GM23338 (cell line): ENCODE measurements around the gene ITPRID2. TPM values are rescaled to one million over a fixed set of nuclear protein-coding genes. Genes with fewer than 3 reads are reported as not detected.

Source experiments
- ATAC-seq: fragments of 200-7000 bp; cut with Tn5 transposase; 3 replicates; pipeline ENCODE4 v1.9.1; 2020
- DNase-seq: peaks from one replicate; pipeline ENCODE4 v3.0.0-alpha.2; 2015; ENCODE audit warnings: low spot score
- H2AFZ ChIP-seq: fragments of 200-600 bp; sonication (generic); 2 replicates; pipeline ENCODE4 v1.8.0; 2016; ENCODE audit warnings: antibody characterized with exemption, mild to moderate bottlenecking, moderate library complexity
- H3F3A ChIP-seq: fragments of 200-600 bp; sonication (generic); replicated peaks from 2 replicates; pipeline ENCODE4 v1.8.0; 2017; ENCODE audit warnings: antibody characterized with exemption, mixed run types, low read depth
- H3K27ac ChIP-seq: fragments of 200-600 bp; sonication (generic); 2 replicates; pipeline ENCODE4 v1.6.1; 2016; ENCODE audit warnings: low read depth
- H3K27me3 ChIP-seq: fragments of 200-600 bp; sonication (generic); 2 replicates; pipeline ENCODE4 v1.8.0; 2016; ENCODE audit warnings: mild to moderate bottlenecking, mixed run types, moderate library complexity; ENCODE audit not compliant: insufficient read depth
- H3K36me3 ChIP-seq: fragments of 200-600 bp; sonication (generic); 2 replicates; pipeline ENCODE4 v1.8.0; 2016; ENCODE audit warnings: mild to moderate bottlenecking; ENCODE audit not compliant: insufficient read depth
- H3K4me1 ChIP-seq: fragments of 200-600 bp; sonication (generic); 2 replicates; pipeline ENCODE4 v1.8.0; 2016; ENCODE audit warnings: mild to moderate bottlenecking, moderate library complexity; ENCODE audit not compliant: insufficient read depth
- H3K4me2 ChIP-seq: fragments of 200-600 bp; sonication (generic); 2 replicates; pipeline ENCODE4 v1.7.1; 2017; ENCODE audit warnings: mixed run types
- H3K4me3 ChIP-seq: fragments of 200-600 bp; sonication (generic); 2 replicates; pipeline ENCODE4 v1.6.1; 2016; ENCODE audit warnings: mixed run types
- H3K79me2 ChIP-seq: fragments of 200-600 bp; sonication (generic); replicated peaks from 2 replicates; pipeline ENCODE4 v1.8.0; 2017; ENCODE audit warnings: mild to moderate bottlenecking; ENCODE audit not compliant: insufficient read depth
- H3K9me2 ChIP-seq: fragments of 200-600 bp; sonication (generic); 2 replicates; pipeline ENCODE4 v1.8.0; 2017; ENCODE audit not compliant: insufficient read depth
- H4K20me1 ChIP-seq: fragments of 200-600 bp; sonication (generic); replicated peaks from 2 replicates; pipeline ENCODE4 v1.8.0; 2017; ENCODE audit warnings: mild to moderate bottlenecking; ENCODE audit not compliant: insufficient read depth
- H3K27ac Mint-ChIP-seq: 2 replicates; pipeline ENCODE4 v1.8.0; 2020; ENCODE audit warnings: inconsistent platforms, mild to moderate bottlenecking, moderate library complexity, mixed read lengths
- H3K27me3 Mint-ChIP-seq: 3 replicates; pipeline ENCODE4 v1.8.0; 2022; ENCODE audit warnings: low read depth, mild to moderate bottlenecking, moderate library complexity, mixed read lengths, inconsistent platforms; ENCODE audit not compliant: insufficient read depth, poor library complexity
- H3K36me3 Mint-ChIP-seq: 3 replicates; pipeline ENCODE4 v1.8.0; 2021; ENCODE audit warnings: low read depth, mild to moderate bottlenecking, inconsistent platforms, moderate library complexity, mixed read lengths
- H3K4me1 Mint-ChIP-seq: 3 replicates; pipeline ENCODE4 v1.8.0; 2020; ENCODE audit warnings: mild to moderate bottlenecking, inconsistent platforms, mixed read lengths
- H3K4me3 Mint-ChIP-seq: 3 replicates; pipeline ENCODE4 v1.8.0; 2021; ENCODE audit warnings: moderate library complexity, mild to moderate bottlenecking, inconsistent platforms, mixed read lengths
- H3K9me3 Mint-ChIP-seq: 3 replicates; pipeline ENCODE4 v1.8.0; 2020; ENCODE audit warnings: moderate library complexity, mild to moderate bottlenecking, inconsistent platforms, mixed read lengths
- CTCF ChIP-seq, 2 experiments: fragments of 200-600 bp in 1 of 2; sonication (generic) in 1 of 2; conservative IDR thresholded peaks; 2 replicates each; pipeline versions ENCODE4 v1.5.1 to v1.6.1; 2016 to 2017; ENCODE audit warnings: antibody characterized with exemption in 2 of 2, low read depth in 2 of 2, mild to moderate bottlenecking in 2 of 2, moderate library complexity in 1 of 2
- ETS1 ChIP-seq: IDR thresholded peaks from 2 replicates; pipeline ENCODE4 v1.6.1; 2016; ENCODE audit warnings: antibody characterized with exemption
- EZH2phosphoT487 ChIP-seq: fragments of 200-600 bp; sonication (generic); IDR thresholded peaks from one replicate; pipeline ENCODE4 v1.8.1; 2018; ENCODE audit warnings: antibody characterized with exemption; ENCODE audit not compliant: unreplicated experiment
- JUNB ChIP-seq: IDR thresholded peaks from one replicate; pipeline ENCODE4 v1.6.1; 2016; ENCODE audit warnings: antibody characterized with exemption; ENCODE audit not compliant: unreplicated experiment
- POLR2AphosphoS5 ChIP-seq: IDR thresholded peaks from 2 replicates; pipeline ENCODE4 v1.6.1; 2016; ENCODE audit warnings: antibody characterized with exemption, low read depth
- ZNF462 ChIP-seq: fragments of 250-450 bp; sonication (Bioruptor Pico); IDR thresholded peaks from 2 replicates; pipeline ENCODE4 v1.5.0; 2020; ENCODE audit warnings: mild to moderate bottlenecking, moderate library complexity
- polyA plus RNA-seq: library from polyadenylated mRNA; unstranded; fragments of >200 nt; fragmentation: Nextera tagmentation; extraction: Ambion mirVana; gene quantifications from 2 replicates; pipeline ENCODE4 v1.2.1, GENCODE V29; 2016
- total RNA-seq: library from RNA; depleted of rRNA; stranded (reverse); fragments of >200 nt; shearing (Covaris generic); gene quantifications from 2 replicates; pipeline ENCODE4 v1.2.3, GENCODE V29; 2014

Gene ITPRID2
- total and polyA plus RNA-seq, 2 experiments from 2014 or later, result 4.4 to 12.0 TPM

- H3K36me3 Mint-ChIP-seq, result no peaks in the 10 kb centered on the region
- ATAC-seq (no peak), DNase-seq (no peak)
- Histone ChIP-seq H3K4me1 (no peaks in the 10 kb centered on the region), H3F3A (no peaks in the 10 kb centered on the region), H3K79me2 (no peaks in the 10 kb centered on the region), H4K20me1 (no peaks in the 10 kb centered on the region), H3K4me3 (no peak overlapping the region), H3K4me2 (no peak overlapping the region), H3K36me3 (no peaks in the 10 kb centered on the region), H2AFZ (no peak overlapping the region), H3K27ac (no peak overlapping the region), H3K9me2 (no peaks in the 10 kb centered on the region), H3K27me3 (no peaks in the 10 kb centered on the region)
- no peaks in the 10 kb centered on the region for H3K4me1 Mint-ChIP-seq
- no peaks in the 10 kb centered on the region for H3K9me3 Mint-ChIP-seq
- no peak overlapping the region for H3K4me3 Mint-ChIP-seq
- no peak for TF ChIP-seq JUNB
- no peak for TF ChIP-seq CTCF (conservative IDR thresholded peaks at IDR 0.05; ENCODE audit: low read depth in 2 of 2)
- TF ChIP-seq POLR2AphosphoS5, result no peak
- TF ChIP-seq EZH2phosphoT487, result no peak
- no peak for TF ChIP-seq ZNF462 (CRISPR knock-in tag)
- TF ChIP-seq ETS1, result no peak
- no peaks in the 10 kb centered on the region for H3K27me3 Mint-ChIP-seq
- no peak overlapping the region for H3K27ac Mint-ChIP-seq
Observed at GRCh38 chr2:181879295-181879694, 12.2 kb upstream of the ITPRID2 start.
